CD4-positive, alpha-beta T cell (primary cell): ENCODE results near the gene RNF126. TPM values are rescaled to one million over a fixed set of nuclear protein-coding genes. Genes with fewer than 3 reads are reported as not detected.

Experiments used
- ATAC-seq: fragments of 200-7000 bp; cut with Tn5 transposase; one replicate; pipeline ENCODE4 v1.10.0; 2022; ENCODE audit warnings: mild to moderate bottlenecking; ENCODE audit not compliant: poor library complexity
- CTCF ChIA-PET: fragments of 350-600 bp; sonication (Branson Sonifier 250); formaldehyde crosslinking; loops from one replicate; lab custom pipeline; 2021; ENCODE audit warnings: antibody characterized with exemption, inconsistent platforms; lab: Charles Lee
- POLR2A ChIA-PET: fragments of 350-600 bp; sonication (Branson Sonifier 250); formaldehyde crosslinking; loops from one replicate; lab custom pipeline; 2021; ENCODE audit warnings: antibody characterized with exemption, inconsistent platforms; lab: Charles Lee
- DNase-seq, 14 experiments: peaks; one replicate each; pipeline ENCODE4 v3.0.0-alpha.2; 2013 to 2020; ENCODE audit warnings: mixed read lengths in 2 of 14
- H3K27ac ChIP-seq, 2 donors: one replicate each; pipeline versions ENCODE4 v1.5.1 to v1.7.0; 2013; ENCODE audit warnings: low read length in 2 of 2, low read depth in 1 of 2, mild to moderate bottlenecking in 1 of 2
- H3K27me3 ChIP-seq, 2 experiments: 1 replicate in 1 of 2; 2 replicates in 1 of 2; pipeline versions ENCODE4 v1.6.1 to v1.7.0; 2013; ENCODE audit warnings: low read length in 2 of 2, control low read depth in 1 of 2, mild to moderate bottlenecking in 1 of 2, moderate library complexity in 1 of 2; ENCODE audit not compliant: insufficient read depth in 2 of 2, control insufficient read depth in 1 of 2
- H3K36me3 ChIP-seq: one replicate; pipeline ENCODE4 v1.6.1; 2013; ENCODE audit warnings: low read length, control low read depth; ENCODE audit not compliant: insufficient read depth
- H3K4me1 ChIP-seq: one replicate; pipeline ENCODE4 v1.6.1; 2013; ENCODE audit warnings: low read length, control low read depth; ENCODE audit not compliant: insufficient read depth
- H3K4me3 ChIP-seq: one replicate; pipeline ENCODE4 v1.5.1; 2013; ENCODE audit warnings: mild to moderate bottlenecking, low read length, moderate library complexity
- H3K9me3 ChIP-seq, 2 experiments: 1 replicate in 1 of 2; 2 replicates in 1 of 2; pipeline versions ENCODE4 v1.6.1 to v1.7.0; 2013; ENCODE audit warnings: low read length in 2 of 2, mild to moderate bottlenecking in 2 of 2, control low read depth in 1 of 2, moderate library complexity in 1 of 2; ENCODE audit not compliant: control insufficient read depth in 1 of 2, insufficient read depth in 1 of 2
- H3K27ac Mint-ChIP-seq: one replicate; pipeline ENCODE4 v1.8.0; 2020; ENCODE audit warnings: mixed read lengths
- H3K27me3 Mint-ChIP-seq: one replicate; pipeline ENCODE4 v1.8.0; 2021; ENCODE audit warnings: mixed read lengths
- H3K36me3 Mint-ChIP-seq: one replicate; pipeline ENCODE4 v1.8.0; 2021; ENCODE audit warnings: low read depth, mixed read lengths
- H3K4me1 Mint-ChIP-seq: one replicate; pipeline ENCODE4 v1.8.0; 2021; ENCODE audit warnings: low read depth, mixed read lengths
- H3K4me3 Mint-ChIP-seq: one replicate; pipeline ENCODE4 v1.8.0; 2020; ENCODE audit warnings: mild to moderate bottlenecking, mixed read lengths
- H3K9me3 Mint-ChIP-seq: one replicate; pipeline ENCODE4 v1.8.0; 2020; ENCODE audit warnings: mixed read lengths
- CTCF ChIP-seq: fragments of 200-600 bp; IDR thresholded peaks from one replicate; pipeline ENCODE4 v1.8.0; 2022; ENCODE audit warnings: antibody characterized with exemption, mild to moderate bottlenecking
- intact Hi-C, 2 experiments: fragments of 100-400 bp; cut with DNase I in 1 of 2; cut with micrococcal nuclease in 1 of 2; formaldehyde crosslinking; loops; one replicate each; pipeline versions ENCODE4 v1.15.1 to v1.9.0; 2023 to 2025; cut with DNase I, micrococcal nuclease
- total RNA-seq, 174 experiments: library from RNA in 2 of 174; stranded (reverse) in 2 of 174; gene quantifications; one replicate each; pipeline ENCODE4 v1.2.3 and lab custom pipeline; 2021 to 2026

The RNF126 gene
- total RNA-seq, 2 experiments from 2014 or later, result 112 to 119 TPM

DNA sequence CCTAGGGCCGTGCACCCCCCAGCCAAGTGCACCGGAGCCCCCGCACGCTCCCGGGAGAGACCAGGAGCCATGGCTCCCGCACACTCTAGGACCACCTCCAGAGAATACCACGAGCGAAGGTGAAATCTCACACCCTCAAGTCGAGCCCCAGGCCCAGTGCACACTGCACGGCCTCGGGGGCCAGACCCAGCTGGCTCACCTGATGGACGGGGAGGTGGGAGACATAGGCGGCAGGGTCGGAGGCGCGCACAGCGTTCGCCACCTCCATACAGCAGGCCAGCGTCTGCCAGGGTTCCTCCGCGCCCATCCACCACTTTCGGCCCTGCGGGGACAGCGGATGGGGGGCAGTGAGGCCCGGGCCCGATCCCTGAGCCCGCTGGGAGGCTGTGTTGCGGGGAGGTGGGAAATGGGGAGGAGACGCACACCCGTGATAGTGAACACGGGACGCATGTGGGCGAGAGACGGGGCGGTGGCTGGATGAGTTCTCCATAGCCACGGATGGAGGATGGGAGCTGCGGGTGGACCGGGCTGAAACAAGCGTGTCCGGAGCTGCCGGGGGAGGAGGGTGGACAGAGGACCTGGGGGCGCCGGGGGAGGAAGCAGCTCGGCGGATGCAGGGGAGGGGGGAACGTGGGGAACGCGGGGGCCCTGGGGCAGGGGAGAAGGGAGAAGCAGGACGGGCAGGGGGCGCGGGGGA lies 42.7 kb downstream of the RNF126 start:
- Mint-ChIP-seq H3K4me3 (no peak overlapping the region), H3K27ac (no peak overlapping the region), H3K4me1 (peaks cover 4% of the 10 kb centered on the region), H3K27me3 (peaks cover 3% of the 10 kb centered on the region), H3K9me3 (no peaks in the 10 kb centered on the region), H3K36me3 (peaks cover 42% of the 10 kb centered on the region)
- DNase-seq, result no peak
- CTCF ChIA-PET, result no interaction called here
- Histone ChIP-seq H3K36me3 (peaks cover 57% of the 10 kb centered on the region), H3K27ac (no peak overlapping the region), H3K4me1 (peaks cover 3% of the 10 kb centered on the region), H3K9me3 (no peaks in the 10 kb centered on the region), H3K4me3 (no peak overlapping the region), H3K27me3 (no peaks in the 10 kb centered on the region)
- no peak for TF ChIP-seq CTCF
- no peak for ATAC-seq
- POLR2A ChIA-PET, result no interaction called here
- intact Hi-C loops, result no loop called here

- POLR2A ChIA-PET, result no interaction called here
Observed at GRCh38 chr19:619286-620002, 43.6 kb downstream of the RNF126 start.

DNA sequence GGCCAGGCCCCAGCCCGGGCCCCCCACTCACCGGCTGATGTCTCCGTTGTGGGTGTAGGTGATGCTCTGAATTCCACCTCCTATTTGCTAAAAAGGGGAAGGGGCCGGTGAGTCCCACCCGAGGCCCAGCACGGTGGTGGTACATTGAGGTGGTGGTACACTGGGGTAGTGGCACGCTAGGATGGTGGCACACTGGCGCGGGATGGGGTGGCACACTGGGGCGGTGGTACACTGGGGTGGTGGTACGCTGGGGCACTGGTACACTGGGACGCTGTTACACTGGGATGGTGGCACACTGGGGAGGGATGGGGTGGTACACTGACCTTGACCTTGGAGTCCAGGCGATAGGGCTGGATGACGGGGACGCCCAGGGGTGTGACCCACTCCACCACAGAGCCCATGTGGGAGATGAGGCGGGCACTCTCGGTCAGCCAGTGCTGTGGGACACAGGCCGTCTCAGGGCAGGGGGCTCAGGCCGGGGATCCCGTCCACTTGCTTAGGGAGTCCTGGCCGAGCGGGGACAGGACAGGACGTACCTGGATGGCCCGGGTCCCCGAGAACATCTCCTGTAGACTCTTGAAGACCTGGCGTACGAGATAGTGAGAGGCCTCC lies 44.2 kb downstream of the RNF126 start:
- Histone ChIP-seq H3K4me3 (no peak overlapping the region), H3K27ac (no peak overlapping the region), H3K27me3 (no peaks in the 10 kb centered on the region), H3K4me1 (peaks cover 3% of the 10 kb centered on the region), H3K9me3 (no peaks in the 10 kb centered on the region), H3K36me3 (peaks cover 53% of the 10 kb centered on the region)
- no peak for DNase-seq
- H3K4me1 Mint-ChIP-seq, result peaks cover 4% of the 10 kb centered on the region
- H3K27ac Mint-ChIP-seq, result no peak overlapping the region
- ChIA-PET POLR2A (no interaction called here), CTCF (no interaction called here)
- H3K36me3 Mint-ChIP-seq, result peaks cover 39% of the 10 kb centered on the region
- H3K4me3 Mint-ChIP-seq, result no peak overlapping the region
- intact Hi-C loops, result no loop called here
- TF ChIP-seq CTCF, result no peak
- no peak for ATAC-seq
- H3K27me3 Mint-ChIP-seq, result peaks cover 3% of the 10 kb centered on the region
- H3K9me3 Mint-ChIP-seq, result no peaks in the 10 kb centered on the region

More at GRCh38 chr19:619286-620002, 43.6 kb downstream of the RNF126 start:
- CTCF ChIA-PET, result no interaction called here
- Mint-ChIP-seq H3K27me3 (peaks cover 3% of the 10 kb centered on the region), H3K4me3 (no peak overlapping the region), H3K27ac (no peak overlapping the region), H3K4me1 (peaks cover 4% of the 10 kb centered on the region), H3K9me3 (no peaks in the 10 kb centered on the region), H3K36me3 (peaks cover 42% of the 10 kb centered on the region)
- no peak for TF ChIP-seq CTCF
- DNase-seq (no peak), ATAC-seq (no peak)
- H3K36me3 ChIP-seq, result peaks cover 53% of the 10 kb centered on the region
- no peaks in the 10 kb centered on the region for H3K9me3 ChIP-seq
- H3K27ac ChIP-seq, result no peak overlapping the region
- H3K4me3 ChIP-seq, result no peak overlapping the region
- no peaks in the 10 kb centered on the region for H3K27me3 ChIP-seq
- H3K4me1 ChIP-seq, result peaks cover 3% of the 10 kb centered on the region
- intact Hi-C loops, result no loop called here
